Measurements from ENCODE around the gene GADD45G. TPM values are rescaled to one million over a fixed set of nuclear protein-coding genes. Genes with fewer than 3 reads are reported as not detected.

The GADD45G gene
- total RNA-seq, 1 experiment from 2014 or later = not detected

DNA sequence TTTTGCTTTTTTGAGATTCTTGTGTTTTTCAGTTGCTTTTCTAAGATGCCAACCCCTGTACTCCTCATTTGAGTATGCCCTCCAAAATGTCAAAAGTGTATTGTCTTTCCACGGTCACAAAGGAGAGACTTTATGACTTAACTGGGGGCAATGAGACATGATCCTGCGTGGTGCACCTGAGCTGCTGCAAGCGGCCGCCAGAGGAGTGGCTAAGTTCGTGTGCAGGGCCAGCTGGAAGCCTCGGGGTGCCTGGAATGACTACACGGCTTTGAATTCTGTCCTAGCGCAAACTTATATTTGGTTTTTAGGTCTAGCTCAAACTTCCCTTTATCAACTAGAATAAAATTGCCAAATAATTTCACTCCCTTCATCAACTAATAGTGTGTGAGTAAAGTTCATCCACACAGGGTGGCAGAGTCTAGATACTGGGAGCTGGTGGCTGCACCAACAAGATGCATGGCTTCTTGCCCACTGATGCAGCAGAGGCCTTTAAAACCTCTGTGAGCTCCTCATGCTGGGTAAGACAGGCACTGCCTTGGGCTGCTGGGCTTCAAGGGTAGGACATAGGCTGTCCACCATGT is 4.7 kb downstream of the GADD45G start:
- no peaks in the 10 kb centered on the region for H3K27me3 Mint-ChIP-seq (ENCODE audit: insufficient read depth, unreplicated experiment)
- no peak overlapping the region for H3K27ac Mint-ChIP-seq (ENCODE audit: low read depth, unreplicated experiment)
- H3K9me3 Mint-ChIP-seq (ENCODE audit: unreplicated experiment) = peaks cover 7% of the 10 kb centered on the region
- no TSS peak for BruUV-seq (replicated peaks)
- peaks cover 10% of the 10 kb centered on the region for H3K4me1 Mint-ChIP-seq (ENCODE audit: insufficient read depth, unreplicated experiment)
- no peak overlapping the region for H3K4me3 Mint-ChIP-seq (ENCODE audit: unreplicated experiment)
- ChIA-PET POLR2A (no interaction called here), CTCF (interaction anchor here (1.5 kb wide), 1 partner anchor 493 kb away, joined by 4 read pairs; no protein-coding TSS in a partner anchor)
- TF ChIP-seq, protein P1, sequence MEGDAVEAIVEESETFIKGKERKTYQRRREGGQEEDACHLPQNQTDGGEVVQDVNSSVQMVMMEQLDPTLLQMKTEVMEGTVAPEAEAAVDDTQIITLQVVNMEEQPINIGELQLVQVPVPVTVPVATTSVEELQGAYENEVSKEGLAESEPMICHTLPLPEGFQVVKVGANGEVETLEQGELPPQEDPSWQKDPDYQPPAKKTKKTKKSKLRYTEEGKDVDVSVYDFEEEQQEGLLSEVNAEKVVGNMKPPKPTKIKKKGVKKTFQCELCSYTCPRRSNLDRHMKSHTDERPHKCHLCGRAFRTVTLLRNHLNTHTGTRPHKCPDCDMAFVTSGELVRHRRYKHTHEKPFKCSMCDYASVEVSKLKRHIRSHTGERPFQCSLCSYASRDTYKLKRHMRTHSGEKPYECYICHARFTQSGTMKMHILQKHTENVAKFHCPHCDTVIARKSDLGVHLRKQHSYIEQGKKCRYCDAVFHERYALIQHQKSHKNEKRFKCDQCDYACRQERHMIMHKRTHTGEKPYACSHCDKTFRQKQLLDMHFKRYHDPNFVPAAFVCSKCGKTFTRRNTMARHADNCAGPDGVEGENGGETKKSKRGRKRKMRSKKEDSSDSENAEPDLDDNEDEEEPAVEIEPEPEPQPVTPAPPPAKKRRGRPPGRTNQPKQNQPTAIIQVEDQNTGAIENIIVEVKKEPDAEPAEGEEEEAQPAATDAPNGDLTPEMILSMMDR (IDR thresholded peaks at IDR 0.05; ENCODE audit: unreplicated experiment) = no peak
- no peak for DNase-seq (ENCODE audit: unreplicated experiment)
- intact Hi-C loops (cut with micrococcal nuclease) = loop anchor here (10.0 kb wide), 2 partner anchors 205 to 245 kb away; no protein-coding TSS in a partner anchor
- no peaks in the 10 kb centered on the region for H3K36me3 Mint-ChIP-seq (ENCODE audit: insufficient read depth, unreplicated experiment)

DNA sequence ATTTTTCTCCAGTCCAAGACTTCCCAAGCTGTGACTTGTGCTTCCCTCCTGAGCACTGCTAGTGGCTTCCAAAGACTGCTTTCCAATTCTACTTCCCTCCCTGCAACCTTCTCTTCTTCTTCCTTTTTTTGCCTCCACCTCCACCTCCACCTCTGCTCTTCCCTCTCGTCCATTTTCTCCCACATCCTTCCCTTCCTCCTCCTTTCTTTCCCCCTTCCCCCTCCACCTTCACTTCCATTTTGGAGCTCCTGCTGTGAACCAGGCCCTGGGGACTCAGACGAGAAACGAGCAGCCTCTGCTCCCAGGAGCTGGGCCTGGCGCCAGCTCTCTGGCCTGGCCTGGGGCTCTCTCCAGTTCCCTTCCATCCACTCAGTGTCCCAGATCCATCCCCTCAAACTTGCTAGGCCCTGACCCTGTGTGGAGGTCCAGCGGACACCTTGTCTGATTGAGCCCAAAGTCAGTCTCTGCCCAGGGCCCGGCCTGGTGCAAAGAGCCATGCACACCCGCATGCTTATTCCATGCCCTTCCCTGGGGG is 5.6 kb downstream of the GADD45G start:
- intact Hi-C loops (cut with micrococcal nuclease) = no loop called here
- Mint-ChIP-seq H3K27me3 (ENCODE audit: insufficient read depth, unreplicated experiment) (no peaks in the 10 kb centered on the region), H3K4me1 (ENCODE audit: insufficient read depth, unreplicated experiment) (peaks cover 10% of the 10 kb centered on the region), H3K36me3 (ENCODE audit: insufficient read depth, unreplicated experiment) (no peaks in the 10 kb centered on the region), H3K4me3 (ENCODE audit: unreplicated experiment) (no peak overlapping the region), H3K9me3 (ENCODE audit: unreplicated experiment) (peaks cover 7% of the 10 kb centered on the region), H3K27ac (ENCODE audit: low read depth, unreplicated experiment) (no peak overlapping the region)
- TF ChIP-seq, protein P1 (IDR thresholded peaks at IDR 0.05; ENCODE audit: unreplicated experiment) = no peak
- BruUV-seq (replicated peaks) = no TSS peak
- ChIA-PET CTCF (interaction anchor here (1.5 to 1.8 kb wide), 4 partner anchors 17 to 492 kb away, joined by 3 to 5 read pairs (median 4); no protein-coding TSS in a partner anchor), POLR2A (interaction anchor here (0.7 kb wide), 1 partner anchor 51 kb away, joined by 3 read pairs; no protein-coding TSS in a partner anchor)
- no peak for DNase-seq (ENCODE audit: unreplicated experiment)

DNA sequence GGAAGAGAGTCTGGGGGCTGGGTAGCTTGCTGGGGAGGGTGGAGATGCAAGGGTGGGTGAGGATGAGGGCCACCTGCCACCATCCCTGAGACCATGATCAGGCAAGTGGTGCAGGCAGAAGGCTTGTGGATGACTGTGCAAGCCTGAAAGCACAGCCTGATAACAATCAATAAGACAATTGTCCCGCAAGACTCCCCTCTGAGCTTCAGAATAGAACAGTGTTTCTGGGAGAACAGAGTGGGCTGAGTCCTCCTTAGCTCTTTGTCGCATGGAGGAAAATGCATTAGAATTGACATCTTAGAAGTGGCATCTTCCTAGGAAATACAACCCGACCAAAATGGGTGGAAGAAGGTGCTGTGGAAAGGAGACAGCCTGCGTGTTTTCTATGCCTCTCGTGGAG is 6.6 kb downstream of the GADD45G start:
- intact Hi-C loops (cut with micrococcal nuclease) = no loop called here
- no peak for DNase-seq (ENCODE audit: unreplicated experiment)
- Mint-ChIP-seq H3K27me3 (ENCODE audit: insufficient read depth, unreplicated experiment) (no peaks in the 10 kb centered on the region), H3K4me1 (ENCODE audit: insufficient read depth, unreplicated experiment) (peaks cover 7% of the 10 kb centered on the region), H3K27ac (ENCODE audit: low read depth, unreplicated experiment) (no peak overlapping the region), H3K36me3 (ENCODE audit: insufficient read depth, unreplicated experiment) (no peaks in the 10 kb centered on the region), H3K9me3 (ENCODE audit: unreplicated experiment) (peaks cover 7% of the 10 kb centered on the region), H3K4me3 (ENCODE audit: unreplicated experiment) (no peak overlapping the region)
- CTCF ChIA-PET = interaction anchor here (0.9 to 1.8 kb wide), 4 partner anchors 16 to 490 kb away, joined by 3 to 5 read pairs (median 4); no protein-coding TSS in a partner anchor
- no TSS peak for BruUV-seq (replicated peaks)
- TF ChIP-seq, protein P1 (IDR thresholded peaks at IDR 0.05; ENCODE audit: unreplicated experiment) = no peak
- POLR2A ChIA-PET = no interaction called here

DNA sequence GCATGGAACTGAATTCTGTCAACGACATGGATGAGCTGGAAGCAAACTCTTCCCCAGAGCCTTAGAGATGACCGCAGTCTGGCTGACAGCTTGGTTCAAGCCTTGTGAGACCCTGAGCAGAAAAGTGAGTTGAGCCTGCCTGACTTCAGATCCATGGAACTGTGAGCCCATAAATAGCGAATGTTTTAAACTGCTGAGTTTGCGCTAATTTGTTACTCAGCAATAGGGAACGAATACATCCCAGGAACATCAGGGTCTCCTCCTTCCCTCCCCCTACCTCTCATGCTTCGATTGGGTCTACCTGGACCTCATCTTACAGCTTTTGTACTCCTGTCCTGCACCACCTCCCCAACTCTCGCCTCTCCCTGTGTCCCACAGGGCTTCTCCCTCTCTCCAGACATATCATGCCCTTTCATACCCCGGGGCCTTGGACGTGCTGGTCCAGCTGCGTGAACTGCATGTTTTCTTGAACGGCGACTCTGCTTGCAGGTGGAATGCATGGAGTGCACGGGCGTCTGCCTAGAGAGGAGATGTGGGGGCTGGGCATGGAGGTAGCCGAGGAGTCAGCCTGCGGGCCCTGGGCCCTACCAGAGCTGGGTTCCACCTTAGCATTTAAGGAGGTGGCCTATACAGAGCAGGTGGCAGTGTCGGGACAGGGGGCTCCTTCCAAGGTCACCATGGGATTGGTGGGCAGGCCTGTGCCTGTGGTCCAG is 7.9 kb downstream of the GADD45G start:
- ChIA-PET CTCF (interaction anchor here (0.9 to 1.3 kb wide), 2 partner anchors 10 kb away, joined by 3 read pairs; no protein-coding TSS in a partner anchor), POLR2A (interaction anchor here (0.8 kb wide), 1 partner anchor 10 kb away, joined by 3 read pairs; no protein-coding TSS in a partner anchor)
- BruUV-seq (replicated peaks) = no TSS peak
- DNase-seq (ENCODE audit: unreplicated experiment) = no peak
- H3K36me3 Mint-ChIP-seq (ENCODE audit: insufficient read depth, unreplicated experiment) = no peaks in the 10 kb centered on the region
- H3K9me3 Mint-ChIP-seq (ENCODE audit: unreplicated experiment) = peaks cover 7% of the 10 kb centered on the region
- TF ChIP-seq, protein P1 (IDR thresholded peaks at IDR 0.05; ENCODE audit: unreplicated experiment) = no peak
- no peak overlapping the region for H3K27ac Mint-ChIP-seq (ENCODE audit: low read depth, unreplicated experiment)
- no peak overlapping the region for H3K4me3 Mint-ChIP-seq (ENCODE audit: unreplicated experiment)
- intact Hi-C loops (cut with micrococcal nuclease) = no loop called here
- no peaks in the 10 kb centered on the region for H3K27me3 Mint-ChIP-seq (ENCODE audit: insufficient read depth, unreplicated experiment)
- H3K4me1 Mint-ChIP-seq (ENCODE audit: insufficient read depth, unreplicated experiment) = no peaks in the 10 kb centered on the region
